GM18951 (cell line): ENCODE measurements around the gene TSKU.

ENCODE experiments used
- POLR2A ChIP-seq: IDR thresholded peaks from 4 replicates; pipeline ENCODE4 v1.6.1; 2011; ENCODE audit warnings: mild to moderate bottlenecking; ENCODE audit not compliant: insufficient read length, insufficient read depth; ENCODE audit errors: extremely low read depth
- in situ Hi-C: fragments of 300-500 bp; cut with MboI; formaldehyde crosslinking; loops from one replicate; pipeline ENCODE4 v1.12.0; 2022; ENCODE audit warnings: low sequenced_read_pairs, mixed read lengths, inconsistent platforms; ENCODE audit not compliant: unreplicated experiment

Gene TSKU

DNA sequence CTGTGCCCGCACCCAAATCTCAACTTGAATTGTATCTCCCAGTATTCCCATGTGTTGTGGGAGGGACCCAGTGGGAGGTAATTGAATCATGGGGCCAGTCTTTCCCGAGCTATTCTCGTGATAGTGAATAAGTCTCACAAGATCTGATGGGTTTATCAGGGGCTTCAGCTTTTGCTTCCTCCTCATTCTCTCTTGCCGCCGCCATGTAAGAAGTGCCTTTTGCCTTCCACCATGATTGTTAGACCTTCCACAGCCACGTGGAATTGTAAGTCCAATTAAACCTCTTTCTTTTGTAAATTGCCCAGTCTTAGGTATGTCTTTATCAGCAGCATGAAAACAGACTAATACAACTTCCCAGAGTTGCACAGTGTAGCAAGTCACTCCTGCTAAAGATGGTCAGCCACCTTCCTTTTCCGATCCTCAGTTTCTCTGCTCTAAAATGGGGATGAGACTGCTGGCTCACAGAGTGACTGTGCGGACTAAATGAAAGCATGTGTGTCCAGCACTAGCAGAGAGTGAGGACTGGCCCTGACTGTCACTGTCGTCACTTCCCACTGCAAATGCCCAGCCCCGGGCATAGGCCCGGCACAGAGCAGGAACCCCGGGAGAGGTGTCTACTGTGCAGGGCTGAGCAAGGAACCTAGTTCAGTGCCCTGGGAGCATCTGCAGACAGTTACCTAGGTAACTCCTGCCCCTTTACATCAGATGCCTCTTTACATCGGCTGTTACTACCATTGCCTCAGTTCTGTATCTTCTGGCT lies 9.5 kb downstream of the TSKU start:
- in situ Hi-C loops, result no loop called here
- no peak for TF ChIP-seq POLR2A

DNA sequence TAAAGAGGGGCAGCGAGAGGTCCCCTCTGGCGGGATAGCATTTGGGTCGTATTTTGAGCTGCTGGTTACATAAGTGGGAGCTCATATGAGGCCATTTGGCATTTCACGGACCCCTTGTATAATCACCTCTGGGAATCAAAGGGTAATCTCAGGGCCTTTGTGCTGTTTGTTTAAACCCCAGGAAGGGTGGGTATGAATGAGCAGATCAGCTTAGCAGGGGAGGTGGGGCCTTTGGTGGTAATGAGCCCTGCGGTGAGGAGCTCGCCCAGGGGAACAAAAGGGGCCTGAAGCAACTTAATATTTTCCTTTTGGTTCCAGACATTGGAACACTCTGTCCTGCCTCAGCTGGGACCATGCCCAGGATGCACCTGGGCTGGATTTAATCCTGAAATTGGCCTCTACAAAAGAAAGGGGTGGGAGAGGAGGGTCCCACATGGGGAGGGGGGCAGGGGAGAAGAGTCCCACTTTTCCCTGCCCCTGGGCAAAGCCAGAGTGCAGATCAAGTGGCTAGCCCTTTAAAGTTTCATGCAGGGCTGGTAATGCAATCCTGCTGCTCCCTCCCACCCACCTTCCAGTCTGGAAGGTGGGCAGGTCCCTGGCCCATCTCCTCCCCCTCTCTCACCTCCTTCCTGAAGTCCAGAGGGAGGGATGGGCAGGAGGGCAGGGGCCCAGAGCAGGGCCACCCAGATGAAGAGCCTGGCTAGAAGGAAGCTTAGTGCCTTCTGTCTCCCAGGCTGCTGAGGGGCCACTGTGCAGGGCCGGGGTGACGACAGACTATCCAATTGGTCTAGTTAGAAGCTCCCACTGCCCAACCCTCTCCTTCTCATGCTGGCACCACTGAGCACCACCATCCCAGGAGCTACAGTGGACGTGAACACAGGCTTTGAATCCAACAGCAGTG lies 10.5 kb downstream of the TSKU start:
- in situ Hi-C loops, result no loop called here

DNA sequence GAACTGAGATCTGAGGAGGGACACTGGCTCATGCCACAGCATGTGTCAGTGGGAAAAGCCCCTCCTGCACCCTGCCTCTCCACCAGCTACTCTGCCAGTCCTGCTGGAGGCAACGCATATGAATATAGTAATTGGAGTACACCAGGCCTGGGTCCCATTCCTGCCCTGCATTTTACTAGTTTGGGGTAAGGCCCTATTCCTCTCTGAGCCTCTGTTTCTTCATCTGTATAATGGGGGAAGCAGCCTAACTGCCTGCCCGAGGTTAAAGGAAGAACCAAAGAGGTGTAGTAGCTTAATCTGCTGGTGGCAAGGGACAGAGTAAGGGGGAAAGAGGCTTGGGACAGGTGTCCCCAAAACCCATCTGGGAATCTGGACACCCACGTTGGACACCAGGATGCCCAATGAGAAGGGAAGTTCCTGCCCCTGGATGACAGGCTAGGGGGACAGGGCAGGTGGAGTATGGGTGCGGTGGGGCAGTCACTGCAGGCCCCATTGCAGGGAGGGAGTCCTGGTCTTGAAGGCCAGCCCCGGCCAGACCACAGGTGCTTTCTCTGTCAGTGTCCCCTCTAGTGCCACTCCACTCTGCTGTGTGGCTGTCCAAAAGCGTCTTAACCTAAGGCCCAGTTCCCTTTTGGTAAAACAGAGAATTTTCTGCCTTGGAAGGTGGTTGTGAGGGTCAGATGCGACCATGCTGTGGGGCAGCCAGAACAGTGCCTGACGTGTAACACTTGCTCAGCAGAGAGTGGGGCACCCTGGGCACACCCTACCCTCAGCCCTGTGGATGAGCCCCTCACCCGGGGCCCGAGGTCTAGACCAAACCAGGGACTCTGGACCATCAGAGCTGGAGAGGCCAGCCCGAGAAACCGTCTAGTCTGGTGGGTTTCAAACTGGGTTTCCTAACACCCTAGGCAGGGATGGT lies 11.5 kb downstream of the TSKU start:
- no peak for TF ChIP-seq POLR2A
- in situ Hi-C loops, result no loop called here

More for the DNA sequence above, 10.5 kb downstream of the TSKU start:
- TF ChIP-seq POLR2A, result no peak

DNA sequence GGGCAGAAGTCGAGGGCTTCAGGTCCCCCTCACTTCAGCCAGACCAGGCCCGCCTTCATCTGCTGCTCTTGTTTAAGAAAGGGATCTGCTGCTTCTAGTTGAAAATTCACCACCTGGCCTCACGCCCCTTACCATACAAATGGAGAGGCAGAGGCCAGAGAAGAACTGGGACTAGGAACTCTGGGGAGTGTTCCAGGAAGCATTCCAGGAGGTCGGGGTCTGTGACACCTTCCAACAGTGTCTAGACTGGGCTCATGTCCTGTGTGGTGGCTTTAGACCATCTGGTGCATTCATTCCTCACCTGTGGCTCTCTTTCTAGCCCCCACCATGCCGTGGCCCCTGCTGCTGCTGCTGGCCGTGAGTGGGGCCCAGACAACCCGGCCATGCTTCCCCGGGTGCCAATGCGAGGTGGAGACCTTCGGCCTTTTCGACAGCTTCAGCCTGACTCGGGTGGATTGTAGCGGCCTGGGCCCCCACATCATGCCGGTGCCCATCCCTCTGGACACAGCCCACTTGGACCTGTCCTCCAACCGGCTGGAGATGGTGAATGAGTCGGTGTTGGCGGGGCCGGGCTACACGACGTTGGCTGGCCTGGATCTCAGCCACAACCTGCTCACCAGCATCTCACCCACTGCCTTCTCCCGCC lies 12.3 kb downstream of the TSKU start:
- TF ChIP-seq POLR2A, result no peak
- in situ Hi-C loops, result no loop called here

DNA sequence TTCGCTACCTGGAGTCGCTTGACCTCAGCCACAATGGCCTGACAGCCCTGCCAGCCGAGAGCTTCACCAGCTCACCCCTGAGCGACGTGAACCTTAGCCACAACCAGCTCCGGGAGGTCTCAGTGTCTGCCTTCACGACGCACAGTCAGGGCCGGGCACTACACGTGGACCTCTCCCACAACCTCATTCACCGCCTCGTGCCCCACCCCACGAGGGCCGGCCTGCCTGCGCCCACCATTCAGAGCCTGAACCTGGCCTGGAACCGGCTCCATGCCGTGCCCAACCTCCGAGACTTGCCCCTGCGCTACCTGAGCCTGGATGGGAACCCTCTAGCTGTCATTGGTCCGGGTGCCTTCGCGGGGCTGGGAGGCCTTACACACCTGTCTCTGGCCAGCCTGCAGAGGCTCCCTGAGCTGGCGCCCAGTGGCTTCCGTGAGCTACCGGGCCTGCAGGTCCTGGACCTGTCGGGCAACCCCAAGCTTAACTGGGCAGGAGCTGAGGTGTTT lies 12.8 kb downstream of the TSKU start:
- in situ Hi-C loops, result no loop called here
- no peak for TF ChIP-seq POLR2A

DNA sequence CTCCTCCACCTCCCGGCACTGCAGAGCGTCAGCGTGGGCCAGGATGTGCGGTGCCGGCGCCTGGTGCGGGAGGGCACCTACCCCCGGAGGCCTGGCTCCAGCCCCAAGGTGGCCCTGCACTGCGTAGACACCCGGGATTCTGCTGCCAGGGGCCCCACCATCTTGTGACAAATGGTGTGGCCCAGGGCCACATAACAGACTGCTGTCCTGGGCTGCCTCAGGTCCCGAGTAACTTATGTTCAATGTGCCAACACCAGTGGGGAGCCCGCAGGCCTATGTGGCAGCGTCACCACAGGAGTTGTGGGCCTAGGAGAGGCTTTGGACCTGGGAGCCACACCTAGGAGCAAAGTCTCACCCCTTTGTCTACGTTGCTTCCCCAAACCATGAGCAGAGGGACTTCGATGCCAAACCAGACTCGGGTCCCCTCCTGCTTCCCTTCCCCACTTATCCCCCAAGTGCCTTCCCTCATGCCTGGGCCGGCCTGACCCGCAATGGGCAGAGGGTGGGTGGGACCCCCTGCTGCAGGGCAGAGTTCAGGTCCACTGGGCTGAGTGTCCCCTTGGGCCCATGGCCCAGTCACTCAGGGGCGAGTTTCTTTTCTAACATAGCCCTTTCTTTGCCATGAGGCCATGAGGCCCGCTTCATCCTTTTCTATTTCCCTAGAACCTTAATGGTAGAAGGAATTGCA lies 13.5 kb downstream of the TSKU start:
- in situ Hi-C loops, result no loop called here
- TF ChIP-seq POLR2A, result no peak

DNA sequence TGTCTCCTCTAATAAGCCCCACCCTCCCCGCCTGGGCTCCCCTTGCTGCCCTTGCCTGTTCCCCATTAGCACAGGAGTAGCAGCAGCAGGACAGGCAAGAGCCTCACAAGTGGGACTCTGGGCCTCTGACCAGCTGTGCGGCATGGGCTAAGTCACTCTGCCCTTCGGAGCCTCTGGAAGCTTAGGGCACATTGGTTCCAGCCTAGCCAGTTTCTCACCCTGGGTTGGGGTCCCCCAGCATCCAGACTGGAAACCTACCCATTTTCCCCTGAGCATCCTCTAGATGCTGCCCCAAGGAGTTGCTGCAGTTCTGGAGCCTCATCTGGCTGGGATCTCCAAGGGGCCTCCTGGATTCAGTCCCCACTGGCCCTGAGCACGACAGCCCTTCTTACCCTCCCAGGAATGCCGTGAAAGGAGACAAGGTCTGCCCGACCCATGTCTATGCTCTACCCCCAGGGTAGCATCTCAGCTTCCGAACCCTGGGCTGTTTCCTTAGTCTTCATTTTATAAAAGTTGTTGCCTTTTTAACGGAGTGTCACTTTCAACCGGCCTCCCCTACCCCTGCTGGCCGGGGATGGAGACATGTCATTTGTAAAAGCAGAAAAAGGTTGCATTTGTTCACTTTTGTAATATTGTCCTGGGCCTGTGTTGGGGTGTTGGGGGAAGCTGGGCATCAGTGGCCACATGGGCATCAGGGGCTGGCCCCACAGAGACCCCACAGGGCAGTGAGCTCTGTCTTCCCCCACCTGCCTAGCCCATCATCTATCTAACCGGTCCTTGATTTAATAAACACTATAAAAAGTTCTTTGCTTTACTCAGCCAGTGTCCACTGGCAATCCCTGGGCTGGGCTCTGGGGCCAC lies 14.4 kb downstream of the TSKU start:
- in situ Hi-C loops, result no loop called here

DNA sequence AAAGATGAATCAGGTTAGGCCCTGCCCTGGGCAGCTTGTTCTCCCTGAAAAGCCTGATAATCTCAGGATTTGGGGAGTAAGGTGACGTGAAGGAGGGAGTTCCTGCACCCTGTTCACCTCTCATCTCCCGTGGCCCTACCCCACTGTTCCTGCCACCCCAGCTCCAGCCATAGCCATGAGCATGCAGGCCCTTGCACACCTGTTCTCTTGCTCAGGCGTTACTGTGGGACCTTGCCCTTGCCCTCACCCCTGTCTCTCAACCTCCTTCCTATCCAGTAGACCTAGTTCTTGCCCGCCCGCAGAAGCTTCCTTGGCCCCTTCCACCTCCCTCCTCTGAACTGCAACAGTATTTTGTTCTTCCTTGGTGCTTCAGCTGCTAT lies 15.0 kb downstream of the TSKU start:
- in situ Hi-C loops, result no loop called here
- TF ChIP-seq POLR2A, result no peak

More for the DNA sequence above, 14.4 kb downstream of the TSKU start:
- no peak for TF ChIP-seq POLR2A

DNA sequence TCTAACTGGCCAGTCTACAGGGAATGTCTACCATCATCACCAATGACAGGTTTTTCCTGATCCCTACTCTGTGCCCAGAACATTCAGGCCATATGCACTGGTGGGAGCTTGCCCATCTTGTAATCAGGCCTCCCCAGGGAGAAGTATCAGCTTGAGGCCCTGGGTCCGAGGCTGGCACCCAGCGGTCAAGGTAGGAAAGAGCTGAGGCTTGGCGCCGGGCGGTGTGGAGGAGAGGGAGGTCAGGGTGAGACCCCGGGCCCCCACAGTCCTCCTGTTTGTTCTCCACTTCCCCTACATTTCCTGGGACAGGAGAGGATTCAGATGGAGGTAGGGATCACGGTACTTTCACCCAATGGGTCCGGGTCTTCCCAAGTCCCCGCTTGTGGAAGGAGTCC lies 15.5 kb downstream of the TSKU start:
- in situ Hi-C loops, result no loop called here
- no peak for TF ChIP-seq POLR2A

DNA sequence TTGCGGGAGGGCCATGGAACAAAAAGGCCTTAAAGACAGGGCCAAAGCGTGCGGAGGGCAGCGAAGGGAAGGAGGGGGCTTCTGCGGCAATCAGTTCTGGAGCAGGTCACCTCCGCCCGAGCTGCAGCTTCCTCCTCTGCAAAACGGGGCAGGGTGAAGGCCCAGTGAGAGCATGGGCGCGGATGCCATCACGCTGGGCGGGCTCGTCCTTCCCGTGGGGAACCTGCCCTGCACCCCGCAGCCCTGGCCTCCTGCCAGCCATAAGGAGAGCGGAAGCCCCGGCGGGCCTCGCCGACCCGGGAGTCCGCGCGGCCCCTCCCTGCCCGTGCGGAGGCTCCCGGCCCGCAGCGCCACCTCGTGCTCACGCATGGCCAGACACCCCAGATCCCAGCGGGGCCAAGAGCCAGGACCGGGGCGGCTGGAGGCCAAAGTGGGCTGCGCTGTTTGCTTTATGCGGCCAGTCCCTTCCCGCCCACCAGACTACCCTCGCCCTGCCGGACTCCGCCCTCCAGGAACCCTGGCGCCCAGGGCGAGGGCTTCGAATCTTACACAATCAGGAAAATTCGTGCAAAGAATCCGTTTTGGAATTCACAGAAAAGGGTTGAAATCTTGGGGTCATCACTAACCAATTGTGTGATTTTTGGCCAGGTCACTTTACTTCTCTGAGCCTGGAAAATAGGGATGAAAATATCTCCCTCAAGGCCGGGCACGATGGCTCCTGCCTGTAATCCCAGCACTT lies 16.1 kb downstream of the TSKU start:
- no peak for TF ChIP-seq POLR2A
- in situ Hi-C loops, result no loop called here

DNA sequence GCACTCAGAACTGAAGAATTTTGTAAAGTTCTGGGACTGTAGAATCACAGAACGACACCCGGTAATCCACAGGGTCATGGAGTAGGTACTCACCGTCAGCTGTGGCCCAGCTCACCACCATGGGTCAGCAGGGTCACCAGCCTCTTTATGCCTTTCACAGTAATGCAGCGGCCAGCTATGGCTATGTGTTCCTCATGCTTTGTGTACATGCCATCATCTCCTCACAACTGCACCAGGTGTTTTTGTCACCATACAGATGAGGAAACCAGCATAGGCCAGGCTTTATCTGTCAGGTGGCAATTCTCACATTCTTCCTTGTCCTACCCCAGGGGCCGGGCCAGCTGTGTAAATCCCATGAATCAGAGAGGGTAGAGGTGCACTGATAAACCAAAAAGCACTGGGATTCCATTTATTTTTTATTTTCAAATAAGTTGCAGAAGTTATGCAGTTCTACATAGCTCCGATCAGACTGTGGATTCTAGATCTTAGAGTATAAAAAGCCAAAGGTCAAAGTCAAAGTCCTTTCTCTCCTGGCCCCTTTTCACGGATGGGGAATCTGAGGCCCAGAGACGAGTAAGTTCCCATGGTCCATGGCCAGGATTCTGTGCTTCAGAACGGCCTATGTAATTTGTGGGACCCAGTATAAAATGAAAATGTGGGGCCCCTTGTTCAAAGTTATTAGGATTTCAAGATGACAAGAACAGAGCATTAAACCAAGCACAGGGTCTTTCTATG lies 17.5 kb downstream of the TSKU start:
- no peak for TF ChIP-seq POLR2A
- in situ Hi-C loops, result loop anchor here (5.0 kb wide), 1 partner anchor 117 kb away; no protein-coding TSS in a partner anchor
